GM18505 (cell line): ENCODE results near the gene IL36B.

ENCODE experiments used
- ATAC-seq: cut with Tn5 transposase; IDR thresholded peaks from one replicate; pipeline ENCODE4 v1.9.1; 2021; ENCODE audit not compliant: unreplicated experiment
- POLR2A ChIP-seq: IDR thresholded peaks from 4 replicates; pipeline ENCODE4 v1.6.1; 2011; ENCODE audit warnings: borderline replicate concordance; ENCODE audit not compliant: insufficient read depth, insufficient read length; ENCODE audit errors: extremely low read depth

The IL36B gene

DNA sequence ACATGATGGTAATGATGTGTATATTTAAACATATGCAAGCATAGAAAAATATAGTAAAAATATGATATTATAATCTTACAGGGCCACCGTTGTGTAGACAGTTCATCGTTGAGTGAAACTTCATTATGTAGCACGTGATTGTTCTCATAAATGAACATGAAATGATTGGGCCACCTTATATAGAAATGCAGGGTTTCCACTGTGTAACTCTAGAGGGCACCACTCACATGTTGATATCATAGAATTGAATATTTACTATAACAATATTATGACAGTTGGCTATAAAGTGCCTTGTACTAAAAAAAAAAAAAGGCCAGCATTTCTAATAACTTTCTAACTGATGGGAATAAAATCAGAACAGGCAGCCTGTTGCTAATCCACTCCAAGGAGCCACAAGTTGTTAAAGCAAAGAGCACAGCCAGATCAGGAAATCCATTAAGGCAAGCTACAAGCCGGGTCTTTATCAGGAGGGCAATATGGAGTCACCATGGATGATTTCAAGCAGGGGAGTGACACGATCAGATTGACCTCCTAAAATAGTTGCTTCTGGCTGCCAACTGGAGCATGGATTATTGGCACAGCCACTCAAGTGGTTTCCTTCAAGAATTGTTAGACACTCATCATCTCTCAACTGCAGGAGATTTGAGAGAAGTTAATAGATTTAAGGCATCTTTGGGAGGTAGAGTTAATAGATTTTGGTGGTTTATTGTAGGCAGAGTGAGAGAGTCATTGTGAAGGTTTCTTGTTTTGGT, 31.8 kb upstream of the IL36B start:
- TF ChIP-seq POLR2A: no peak
- no peak for ATAC-seq

DNA sequence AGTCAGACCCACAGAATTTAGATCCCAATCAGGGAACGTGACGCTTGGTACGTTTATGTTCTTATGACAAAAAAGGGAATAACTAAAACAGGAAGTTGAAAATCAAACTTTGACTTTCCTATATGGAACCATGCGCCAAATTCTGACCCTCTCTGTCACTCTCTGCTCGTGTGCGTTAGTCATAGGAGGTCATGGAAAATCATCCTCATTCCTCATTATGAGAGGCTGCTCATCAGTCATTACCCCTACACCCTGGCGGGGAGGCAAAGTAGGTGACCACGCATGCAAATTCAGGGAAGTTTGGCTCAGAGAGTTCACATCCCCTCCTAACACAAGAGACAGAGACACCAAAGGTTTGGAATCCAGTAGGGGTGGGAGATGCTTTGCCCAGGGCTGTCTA, 30.6 kb upstream of the IL36B start:
- TF ChIP-seq POLR2A: no peak
- no peak for ATAC-seq

DNA sequence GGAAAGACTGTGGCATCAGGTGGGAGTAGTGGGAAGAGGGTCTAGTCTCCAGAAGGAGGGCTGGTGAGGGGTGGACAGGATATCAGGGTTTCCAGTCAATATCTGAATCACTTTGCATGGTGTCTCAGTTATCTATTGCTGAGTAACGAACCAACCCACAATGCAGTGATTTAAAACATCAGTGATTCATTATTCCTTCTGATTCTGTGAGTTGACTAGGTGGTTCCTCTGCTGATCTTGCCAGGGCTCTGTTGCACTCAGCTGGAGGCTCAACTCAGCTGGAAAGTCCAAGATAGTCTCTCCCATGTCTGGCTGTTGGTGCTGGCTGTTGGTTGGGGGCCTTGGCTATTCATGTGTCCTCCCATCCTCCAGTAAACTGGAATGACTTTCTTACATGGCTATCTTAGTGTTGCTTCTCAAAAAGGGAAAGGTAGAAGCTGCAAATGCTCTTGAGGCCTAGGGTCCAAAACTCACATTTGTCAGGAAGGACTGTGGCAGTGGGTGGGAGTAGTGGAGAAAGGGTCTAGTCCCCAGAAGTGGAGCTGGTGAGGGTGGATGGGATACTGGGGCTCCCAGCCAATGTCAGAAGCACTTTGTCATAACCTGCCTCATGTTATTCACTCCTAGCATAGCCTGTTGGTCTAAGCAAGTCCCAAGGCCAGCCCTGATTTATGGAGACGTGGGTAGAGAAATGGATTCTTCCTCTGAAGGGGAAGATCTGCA, 29.0 kb upstream of the IL36B start:
- ATAC-seq: no peak

DNA sequence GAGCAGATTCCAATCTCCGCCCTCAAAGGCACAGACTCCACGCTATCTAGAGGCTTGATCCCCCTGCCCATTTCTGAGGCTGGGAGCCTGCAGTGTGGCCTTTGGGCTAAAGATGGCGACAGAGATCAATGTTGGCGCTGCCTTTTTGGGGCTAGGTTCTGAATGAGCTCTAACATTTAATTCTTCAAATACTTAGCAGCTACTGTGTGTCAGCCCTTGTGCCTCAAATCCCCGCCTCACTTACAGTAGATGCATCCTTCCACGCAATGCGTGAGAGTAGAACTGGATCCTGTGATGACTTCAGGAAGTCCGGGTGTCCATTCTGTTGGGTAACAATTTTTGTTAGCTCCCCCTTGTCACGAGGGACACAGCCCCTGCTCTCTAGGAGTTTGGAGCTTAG, 27.5 kb upstream of the IL36B start:
- no peak for TF ChIP-seq POLR2A
- ATAC-seq: no peak

More for the DNA sequence above, 29.0 kb upstream of the IL36B start:
- TF ChIP-seq POLR2A: no peak

DNA sequence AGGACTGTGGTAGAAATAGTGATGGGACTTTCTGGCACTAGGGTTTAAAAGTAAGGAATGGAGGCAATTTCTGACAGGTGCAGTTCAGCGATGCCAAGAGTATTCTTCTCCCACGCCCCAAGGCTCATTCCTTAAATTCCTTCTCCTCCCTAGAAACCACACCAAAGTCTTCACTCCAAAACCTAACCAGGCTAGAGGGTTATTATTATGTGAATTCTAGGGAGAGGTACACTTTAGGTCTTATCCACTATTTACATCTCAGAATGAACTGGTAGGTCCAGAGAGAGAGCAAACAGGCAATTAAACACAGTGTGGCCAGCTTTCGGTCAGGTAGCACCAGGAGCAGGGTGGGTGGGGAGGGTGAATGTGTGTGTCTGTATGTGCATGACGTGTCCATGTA, 26.5 kb upstream of the IL36B start:
- TF ChIP-seq POLR2A: no peak
- no peak for ATAC-seq

DNA sequence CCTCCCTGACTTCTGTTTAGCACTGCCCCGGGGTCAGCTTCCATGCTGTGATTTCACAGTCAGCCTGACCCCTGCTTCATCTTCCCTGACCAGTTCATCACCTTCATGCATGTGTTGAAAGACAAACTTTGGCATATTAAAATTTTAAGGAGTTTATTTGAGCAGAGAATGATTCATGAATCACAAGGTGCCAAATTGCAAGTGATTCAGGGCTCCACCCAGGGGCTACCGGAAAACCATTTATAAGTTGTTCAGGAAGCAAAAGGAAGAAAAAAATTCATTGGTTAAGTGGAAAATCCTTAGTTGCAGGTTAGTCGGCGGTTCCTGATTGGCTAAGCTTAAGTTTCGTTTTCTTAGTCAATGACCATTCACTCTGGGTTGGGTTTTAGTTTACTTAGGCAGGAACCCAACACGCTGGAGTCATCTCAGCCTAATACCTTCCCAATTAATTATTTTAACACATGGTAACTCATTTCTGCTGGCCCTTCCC, 25.7 kb upstream of the IL36B start:
- ATAC-seq: no peak
- TF ChIP-seq POLR2A: no peak

DNA sequence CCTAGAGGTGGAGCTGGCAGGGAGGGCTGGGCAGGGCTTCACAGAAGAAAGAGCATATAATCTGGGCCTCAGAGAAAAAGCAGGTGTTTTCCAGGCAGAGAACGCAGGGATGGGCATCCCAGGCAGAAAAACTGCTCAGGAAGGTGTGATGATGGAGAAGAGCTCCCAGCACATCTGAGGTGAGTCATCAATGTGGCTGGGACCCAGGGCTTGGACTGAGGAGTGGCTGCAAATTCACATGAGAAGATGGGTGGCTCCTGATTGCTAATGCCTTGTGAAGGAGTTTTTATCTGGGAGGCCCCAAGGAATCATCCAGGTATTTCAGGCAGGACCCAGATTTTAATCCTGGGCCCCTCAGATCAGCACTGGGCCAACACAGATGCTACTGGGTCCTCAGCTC, 25.3 kb upstream of the IL36B start:
- ATAC-seq: no peak

DNA sequence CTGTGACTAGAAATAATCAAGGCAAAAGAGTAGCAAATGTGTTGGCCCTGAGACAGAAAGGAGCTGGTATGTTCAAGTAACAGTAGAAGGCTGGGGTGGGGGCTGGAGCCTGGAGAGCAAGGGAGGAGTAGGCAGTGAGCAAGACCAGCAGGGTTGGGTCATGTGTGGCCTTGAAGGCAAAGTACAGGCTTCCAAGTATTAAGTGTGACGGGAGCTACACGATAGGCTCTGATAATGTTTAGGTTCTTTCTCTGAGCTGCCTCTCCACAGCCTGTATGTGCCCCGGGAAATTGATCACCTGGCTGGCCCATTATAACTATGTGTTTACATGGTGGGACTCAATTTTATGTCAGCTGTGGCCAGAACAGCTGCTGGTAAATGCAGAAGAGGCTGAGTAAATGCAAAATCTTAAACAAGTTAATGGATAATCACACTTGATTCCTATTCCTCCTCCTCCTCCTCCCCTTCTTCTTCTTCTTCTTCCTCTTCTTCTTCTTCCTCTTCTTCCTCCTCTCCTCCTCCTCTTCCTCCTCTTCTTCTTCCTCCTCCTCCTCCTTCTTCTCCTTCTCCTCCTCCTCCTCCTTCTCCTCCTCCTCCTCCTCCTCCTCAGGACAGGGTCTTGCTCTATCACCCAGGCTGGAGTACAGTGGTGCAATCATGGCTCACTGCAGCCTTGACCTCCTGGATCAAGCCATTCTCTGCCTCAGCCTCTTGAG, 24.4 kb upstream of the IL36B start:
- no peak for TF ChIP-seq POLR2A
- ATAC-seq: no peak

More for the DNA sequence above, 25.3 kb upstream of the IL36B start:
- TF ChIP-seq POLR2A: no peak

DNA sequence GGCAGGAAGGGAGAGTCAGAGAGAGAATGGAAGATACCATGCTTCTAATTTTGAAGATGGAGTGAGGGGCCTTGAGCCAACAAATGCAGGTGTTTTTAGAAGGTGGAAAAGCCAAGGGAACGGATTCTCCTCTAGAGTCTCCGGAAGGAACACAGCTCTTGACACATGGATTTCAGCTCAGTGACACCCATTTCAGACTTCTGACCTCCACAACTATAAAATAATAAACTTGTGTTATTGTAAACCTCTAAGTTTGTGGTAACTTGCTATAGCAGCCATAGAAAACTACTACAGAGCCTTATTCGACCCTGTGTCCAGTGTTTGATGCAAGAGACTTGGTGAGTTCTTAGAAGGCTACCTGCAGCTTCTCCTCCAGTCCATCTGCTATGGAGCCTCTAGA, 22.9 kb upstream of the IL36B start:
- no peak for ATAC-seq
- TF ChIP-seq POLR2A: no peak

DNA sequence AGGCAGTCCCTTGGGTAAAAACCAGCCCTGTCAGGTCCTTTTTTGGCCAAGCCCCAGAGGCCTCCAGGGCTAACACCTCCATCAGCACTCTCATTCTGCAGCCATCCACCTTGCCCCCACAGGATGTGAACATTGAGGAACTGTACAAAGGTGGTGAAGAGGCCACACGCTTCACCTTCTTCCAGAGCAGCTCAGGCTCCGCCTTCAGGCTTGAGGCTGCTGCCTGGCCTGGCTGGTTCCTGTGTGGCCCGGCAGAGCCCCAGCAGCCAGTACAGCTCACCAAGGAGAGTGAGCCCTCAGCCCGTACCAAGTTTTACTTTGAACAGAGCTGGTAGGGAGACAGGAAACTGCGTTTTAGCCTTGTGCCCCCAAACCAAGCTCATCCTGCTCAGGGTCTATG, 22.4 kb upstream of the IL36B start:
- TF ChIP-seq POLR2A: no peak
- ATAC-seq: no peak

DNA sequence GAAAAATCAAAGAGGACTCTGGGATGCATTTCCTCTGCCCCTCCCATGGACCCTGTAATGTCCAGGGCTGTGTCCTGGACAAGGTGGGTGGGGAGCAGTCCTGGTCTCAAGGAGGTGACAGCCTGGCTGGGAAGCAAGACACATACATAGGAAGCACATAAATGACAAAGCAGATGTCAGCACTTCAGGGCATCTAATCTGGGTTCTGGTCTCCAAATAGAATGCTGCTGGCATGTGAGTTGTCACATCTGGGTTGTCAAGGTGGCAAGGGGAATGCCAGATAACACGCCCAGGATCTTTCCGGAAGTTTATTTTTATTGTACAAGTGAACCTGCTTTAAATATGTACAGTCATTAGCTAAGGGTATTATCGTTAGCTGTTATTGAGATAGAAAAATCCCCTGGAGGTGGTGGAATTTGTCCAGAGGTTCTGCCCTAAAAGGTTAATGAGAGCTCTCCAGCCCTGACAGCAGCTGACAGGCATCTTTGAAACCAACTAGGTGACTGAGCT, 20.7 kb upstream of the IL36B start:
- no peak for TF ChIP-seq POLR2A
- ATAC-seq: no peak

DNA sequence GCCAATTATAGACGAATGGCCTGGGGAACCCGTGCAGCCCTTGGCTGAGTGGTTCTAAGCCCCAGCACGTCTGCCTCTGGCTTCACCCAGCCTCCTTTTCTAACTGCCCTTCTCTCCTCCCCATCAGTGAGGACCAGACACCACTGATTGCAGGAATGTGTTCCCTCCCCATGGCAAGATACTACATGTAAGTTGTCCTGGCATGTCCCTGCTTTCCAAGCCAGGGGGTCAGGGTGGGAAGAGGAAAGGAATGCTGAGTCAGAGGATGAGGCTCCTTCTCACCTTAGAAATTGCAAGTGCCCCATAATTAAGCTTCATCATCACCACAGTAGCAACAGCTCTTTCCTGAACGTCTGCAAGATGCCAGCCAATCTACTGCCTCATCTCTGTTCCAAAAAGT, 19.9 kb upstream of the IL36B start:
- no peak for ATAC-seq

DNA sequence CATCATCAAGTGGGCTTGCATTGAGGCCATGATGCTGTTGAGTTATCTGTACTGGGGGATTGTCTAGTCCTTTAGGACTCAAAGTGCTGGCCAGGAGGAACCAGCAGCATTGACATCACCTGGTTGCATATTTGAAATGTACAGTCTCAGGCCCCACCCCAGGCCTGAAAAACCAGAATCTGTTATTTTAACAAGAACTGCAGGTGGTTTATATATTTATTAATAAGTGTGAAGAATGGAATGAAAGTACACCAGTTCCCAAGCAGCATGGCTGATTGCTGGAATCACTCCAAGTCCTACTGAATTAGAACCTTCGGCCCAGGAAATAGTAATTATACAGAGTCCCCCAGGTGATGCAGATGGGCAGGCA, 17.9 kb upstream of the IL36B start:
- no peak for ATAC-seq

More for the DNA sequence above, 19.9 kb upstream of the IL36B start:
- TF ChIP-seq POLR2A: no peak

More for the DNA sequence above, 17.9 kb upstream of the IL36B start:
- no peak for TF ChIP-seq POLR2A
